Fibroblast of pulmonary artery (primary cell): ENCODE measurements around the gene CEP70.

Source experiments
- DNase-seq: peaks from one replicate; pipeline ENCODE4 v3.0.0-alpha.2; 2010; ENCODE audit warnings: low read depth
- H3K4me3 ChIP-seq: replicated peaks from 2 replicates; pipeline ENCODE4 v1.5.1; 2011; ENCODE audit warnings: low read depth, mild to moderate bottlenecking, control low read depth, low read length, moderate library complexity
- TF ChIP-seq, protein P1 (sequence below): IDR thresholded peaks from 2 replicates; pipeline ENCODE4 v1.5.1; 2011; ENCODE audit warnings: mild to moderate bottlenecking, control low read depth, low read length, inconsistent platforms; ENCODE audit errors: missing control alignments

The CEP70 gene

DNA sequence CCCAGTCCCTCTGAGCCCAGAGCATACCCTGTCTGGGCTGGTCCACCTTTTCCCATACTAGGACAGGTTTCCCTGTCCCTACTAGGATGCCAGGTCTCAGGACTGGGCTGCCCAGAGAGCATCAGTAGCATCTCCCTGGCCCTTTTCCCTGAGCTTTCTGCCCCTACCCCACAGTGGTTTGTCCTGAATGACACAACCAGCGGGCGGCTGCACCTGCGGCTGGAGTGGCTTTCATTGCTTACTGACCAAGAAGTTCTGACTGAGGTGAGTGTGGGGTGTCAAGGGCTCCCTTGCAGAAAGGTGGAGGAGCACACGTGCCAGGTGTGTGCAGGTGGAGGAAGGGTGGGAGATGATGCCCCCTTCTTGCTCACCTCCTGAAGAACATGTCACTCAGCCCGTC is 126.1 kb downstream of the CEP70 start:
- TF ChIP-seq, protein P1, sequence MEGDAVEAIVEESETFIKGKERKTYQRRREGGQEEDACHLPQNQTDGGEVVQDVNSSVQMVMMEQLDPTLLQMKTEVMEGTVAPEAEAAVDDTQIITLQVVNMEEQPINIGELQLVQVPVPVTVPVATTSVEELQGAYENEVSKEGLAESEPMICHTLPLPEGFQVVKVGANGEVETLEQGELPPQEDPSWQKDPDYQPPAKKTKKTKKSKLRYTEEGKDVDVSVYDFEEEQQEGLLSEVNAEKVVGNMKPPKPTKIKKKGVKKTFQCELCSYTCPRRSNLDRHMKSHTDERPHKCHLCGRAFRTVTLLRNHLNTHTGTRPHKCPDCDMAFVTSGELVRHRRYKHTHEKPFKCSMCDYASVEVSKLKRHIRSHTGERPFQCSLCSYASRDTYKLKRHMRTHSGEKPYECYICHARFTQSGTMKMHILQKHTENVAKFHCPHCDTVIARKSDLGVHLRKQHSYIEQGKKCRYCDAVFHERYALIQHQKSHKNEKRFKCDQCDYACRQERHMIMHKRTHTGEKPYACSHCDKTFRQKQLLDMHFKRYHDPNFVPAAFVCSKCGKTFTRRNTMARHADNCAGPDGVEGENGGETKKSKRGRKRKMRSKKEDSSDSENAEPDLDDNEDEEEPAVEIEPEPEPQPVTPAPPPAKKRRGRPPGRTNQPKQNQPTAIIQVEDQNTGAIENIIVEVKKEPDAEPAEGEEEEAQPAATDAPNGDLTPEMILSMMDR: no peak
- DNase-seq: no peak
- no peak overlapping the region for H3K4me3 ChIP-seq

GRCh38 chr3:138465925-138466324 is 128.1 kb downstream of the CEP70 start:
- peak; percentile 41 for DNase-seq
- no peak overlapping the region for H3K4me3 ChIP-seq
- TF ChIP-seq, protein P1: no peak

DNA sequence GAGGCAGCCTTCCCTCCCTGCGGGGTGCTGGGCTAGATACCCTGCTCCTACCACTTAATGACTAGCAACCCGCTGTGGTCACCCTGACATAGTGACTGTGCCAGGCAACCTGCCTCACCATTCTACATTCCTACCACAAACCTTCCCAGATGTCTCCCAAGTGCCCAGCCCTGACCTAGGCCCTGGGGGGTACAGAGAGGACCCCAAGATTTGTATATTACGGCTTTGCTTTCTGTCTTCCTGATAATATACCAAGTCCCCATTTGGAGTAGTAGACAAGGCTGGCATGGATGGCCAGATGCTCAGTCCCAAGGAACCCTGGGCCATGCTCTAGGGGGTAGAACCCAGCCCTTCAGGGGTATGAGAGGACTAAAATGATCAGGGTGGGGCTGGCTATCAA is 128.6 kb downstream of the CEP70 start:
- TF ChIP-seq, protein P1: no peak
- no peak for DNase-seq
- H3K4me3 ChIP-seq: no peak overlapping the region

- TF ChIP-seq, protein P1: no peak
- DNase-seq: no peak
- H3K4me3 ChIP-seq: no peak overlapping the region
Measured at GRCh38 chr3:138464491-138464860, 129.6 kb downstream of the CEP70 start.

- TF ChIP-seq, protein P1: no peak
- H3K4me3 ChIP-seq: no peak overlapping the region
- no peak for DNase-seq
Measured at GRCh38 chr3:138463724-138464490, 130.2 kb downstream of the CEP70 start.

- no peak for DNase-seq
- H3K4me3 ChIP-seq: no peak overlapping the region
- TF ChIP-seq, protein P1: no peak
Measured at GRCh38 chr3:138461896-138462295, 132.2 kb downstream of the CEP70 start.

- DNase-seq: peak; percentile 16
- TF ChIP-seq, protein P1: no peak
- no peak overlapping the region for H3K4me3 ChIP-seq
Measured at GRCh38 chr3:138461246-138461645, 132.8 kb downstream of the CEP70 start.
